ENCODE measurements around the gene SLC1A3.

The SLC1A3 gene

GRCh38 chr5:36646100-36646499 is 39.7 kb downstream of the SLC1A3 start:
- Mint-ChIP-seq H3K27me3 (no peaks in the 10 kb centered on the region), H3K36me3 (ENCODE audit: low read depth) (peaks cover 4% of the 10 kb centered on the region), H3K9me3 (no peaks in the 10 kb centered on the region), H3K4me1 (ENCODE audit: low read depth) (peaks cover 2% of the 10 kb centered on the region), H3K27ac (no peak overlapping the region), H3K4me3 (no peak overlapping the region)
- intact Hi-C loops (cut with micrococcal nuclease) = no loop called here

GRCh38 chr5:36646507-36647023 is 40.2 kb downstream of the SLC1A3 start:
- peaks cover 6% of the 10 kb centered on the region for H3K4me1 Mint-ChIP-seq (ENCODE audit: low read depth)
- H3K27me3 Mint-ChIP-seq = no peaks in the 10 kb centered on the region
- intact Hi-C loops (cut with micrococcal nuclease) = no loop called here
- H3K36me3 Mint-ChIP-seq (ENCODE audit: low read depth) = peaks cover 4% of the 10 kb centered on the region
- no peaks in the 10 kb centered on the region for H3K9me3 Mint-ChIP-seq
- no peak overlapping the region for H3K27ac Mint-ChIP-seq
- H3K4me3 Mint-ChIP-seq = no peak overlapping the region

GRCh38 chr5:36647046-36647445 is 40.6 kb downstream of the SLC1A3 start:
- H3K27ac Mint-ChIP-seq = no peak overlapping the region
- intact Hi-C loops (cut with micrococcal nuclease) = no loop called here
- no peak overlapping the region for H3K4me3 Mint-ChIP-seq
- H3K27me3 Mint-ChIP-seq = no peaks in the 10 kb centered on the region
- H3K4me1 Mint-ChIP-seq (ENCODE audit: low read depth) = peaks cover 8% of the 10 kb centered on the region
- H3K36me3 Mint-ChIP-seq (ENCODE audit: low read depth) = peaks cover 4% of the 10 kb centered on the region
- no peaks in the 10 kb centered on the region for H3K9me3 Mint-ChIP-seq

GRCh38 chr5:36648426-36648825 is 42.0 kb downstream of the SLC1A3 start:
- Mint-ChIP-seq H3K27me3 (no peaks in the 10 kb centered on the region), H3K27ac (no peak overlapping the region), H3K9me3 (no peaks in the 10 kb centered on the region), H3K4me1 (ENCODE audit: low read depth) (peaks cover 8% of the 10 kb centered on the region), H3K4me3 (no peak overlapping the region), H3K36me3 (ENCODE audit: low read depth) (peaks cover 4% of the 10 kb centered on the region)
- intact Hi-C loops (cut with micrococcal nuclease) = no loop called here

GRCh38 chr5:36651761-36652685 is 45.6 kb downstream of the SLC1A3 start:
- Mint-ChIP-seq H3K27me3 (no peaks in the 10 kb centered on the region), H3K4me3 (no peak overlapping the region), H3K36me3 (ENCODE audit: low read depth) (no peaks in the 10 kb centered on the region), H3K4me1 (ENCODE audit: low read depth) (peaks cover 22% of the 10 kb centered on the region), H3K9me3 (no peaks in the 10 kb centered on the region), H3K27ac (no peak overlapping the region)
- intact Hi-C loops (cut with micrococcal nuclease) = no loop called here

GRCh38 chr5:36653044-36653705 is 46.8 kb downstream of the SLC1A3 start:
- Mint-ChIP-seq H3K9me3 (no peaks in the 10 kb centered on the region), H3K27ac (no peak overlapping the region), H3K4me3 (no peak overlapping the region), H3K36me3 (ENCODE audit: low read depth) (no peaks in the 10 kb centered on the region), H3K4me1 (ENCODE audit: low read depth) (peaks cover 33% of the 10 kb centered on the region), H3K27me3 (no peaks in the 10 kb centered on the region)
- intact Hi-C loops (cut with micrococcal nuclease) = no loop called here

- Mint-ChIP-seq H3K36me3 (ENCODE audit: low read depth) (no peaks in the 10 kb centered on the region), H3K4me1 (ENCODE audit: low read depth) (peaks cover 42% of the 10 kb centered on the region), H3K27me3 (no peaks in the 10 kb centered on the region), H3K27ac (peak overlapping the region; percentile 71), H3K4me3 (no peak overlapping the region), H3K9me3 (no peaks in the 10 kb centered on the region)
- intact Hi-C loops (cut with micrococcal nuclease) = no loop called here
Observed at GRCh38 chr5:36654564-36654963, 48.2 kb downstream of the SLC1A3 start.

- intact Hi-C loops (cut with micrococcal nuclease) = loop anchor here (5.0 kb wide), 2 partner anchors 48 to 413 kb away; partner anchors contain the start of genes NADK2 and SLC1A3
- no peaks in the 10 kb centered on the region for H3K9me3 Mint-ChIP-seq
- no peaks in the 10 kb centered on the region for H3K27me3 Mint-ChIP-seq
- peaks cover 42% of the 10 kb centered on the region for H3K4me1 Mint-ChIP-seq (ENCODE audit: low read depth)
- no peaks in the 10 kb centered on the region for H3K36me3 Mint-ChIP-seq (ENCODE audit: low read depth)
- peak overlapping the region; percentile 71 for H3K27ac Mint-ChIP-seq
- H3K4me3 Mint-ChIP-seq = no peak overlapping the region
Observed at GRCh38 chr5:36655161-36655560, 48.8 kb downstream of the SLC1A3 start.

GRCh38 chr5:36656556-36656955 is 50.1 kb downstream of the SLC1A3 start:
- intact Hi-C loops (cut with micrococcal nuclease) = loop anchor here (5.0 kb wide), 2 partner anchors 49 to 414 kb away; partner anchors contain the start of genes NADK2 and SLC1A3
- no peaks in the 10 kb centered on the region for H3K9me3 Mint-ChIP-seq
- H3K27me3 Mint-ChIP-seq = no peaks in the 10 kb centered on the region
- peaks cover 42% of the 10 kb centered on the region for H3K4me1 Mint-ChIP-seq (ENCODE audit: low read depth)
- no peak overlapping the region for H3K27ac Mint-ChIP-seq
- H3K36me3 Mint-ChIP-seq (ENCODE audit: low read depth) = no peaks in the 10 kb centered on the region
- H3K4me3 Mint-ChIP-seq = no peak overlapping the region

- H3K27me3 Mint-ChIP-seq = no peaks in the 10 kb centered on the region
- peak overlapping the region; percentile 26 for H3K4me3 Mint-ChIP-seq
- H3K27ac Mint-ChIP-seq = peak overlapping the region; percentile 92
- peaks cover 44% of the 10 kb centered on the region for H3K4me1 Mint-ChIP-seq (ENCODE audit: low read depth)
- H3K36me3 Mint-ChIP-seq (ENCODE audit: low read depth) = no peaks in the 10 kb centered on the region
- no peaks in the 10 kb centered on the region for H3K9me3 Mint-ChIP-seq
- intact Hi-C loops (cut with micrococcal nuclease) = loop anchor here (5.0 kb wide), 2 partner anchors 50 to 415 kb away; partner anchors contain the start of genes NADK2 and SLC1A3
Observed at GRCh38 chr5:36657563-36657995, 51.2 kb downstream of the SLC1A3 start.

- intact Hi-C loops (cut with micrococcal nuclease) = loop anchor here (2.0 to 5.0 kb wide), 3 partner anchors 27 to 416 kb away; partner anchors contain the start of genes NADK2 and SLC1A3
- Mint-ChIP-seq H3K27me3 (no peaks in the 10 kb centered on the region), H3K9me3 (no peaks in the 10 kb centered on the region), H3K36me3 (ENCODE audit: low read depth) (no peaks in the 10 kb centered on the region), H3K27ac (peak overlapping the region; percentile 92), H3K4me3 (peak overlapping the region; percentile 7), H3K4me1 (ENCODE audit: low read depth) (peaks cover 45% of the 10 kb centered on the region)
Observed at GRCh38 chr5:36658038-36658756, 51.8 kb downstream of the SLC1A3 start.

- Mint-ChIP-seq H3K4me3 (no peak overlapping the region), H3K36me3 (ENCODE audit: low read depth) (no peaks in the 10 kb centered on the region), H3K4me1 (ENCODE audit: low read depth) (peaks cover 43% of the 10 kb centered on the region), H3K9me3 (no peaks in the 10 kb centered on the region), H3K27me3 (no peaks in the 10 kb centered on the region), H3K27ac (no peak overlapping the region)
- intact Hi-C loops (cut with micrococcal nuclease) = loop anchor here (2.0 to 5.0 kb wide), 3 partner anchors 25 to 417 kb away; partner anchors contain the start of genes NADK2 and SLC1A3
Observed at GRCh38 chr5:36659411-36659810, 53.0 kb downstream of the SLC1A3 start.

GRCh38 chr5:36660397-36661049 is 54.1 kb downstream of the SLC1A3 start:
- H3K27ac Mint-ChIP-seq = peak overlapping the region; percentile 52
- intact Hi-C loops (cut with micrococcal nuclease) = no loop called here
- H3K4me1 Mint-ChIP-seq (ENCODE audit: low read depth) = peaks cover 32% of the 10 kb centered on the region
- H3K4me3 Mint-ChIP-seq = no peak overlapping the region
- H3K27me3 Mint-ChIP-seq = no peaks in the 10 kb centered on the region
- no peaks in the 10 kb centered on the region for H3K36me3 Mint-ChIP-seq (ENCODE audit: low read depth)
- no peaks in the 10 kb centered on the region for H3K9me3 Mint-ChIP-seq
